Ectodermal cell (in vitro differentiated cells): ENCODE data around the gene FOXA3.

Experiments used
- H3K27ac ChIP-seq: 2 replicates; pipeline ENCODE4 v1.7.0; 2013; ENCODE audit warnings: mild to moderate bottlenecking, low read depth, low read length; ENCODE audit not compliant: insufficient read depth, poor library complexity, severe bottlenecking
- H3K27me3 ChIP-seq: 2 replicates; pipeline ENCODE4 v1.7.0; 2013; ENCODE audit warnings: mild to moderate bottlenecking, low read length; ENCODE audit not compliant: insufficient read depth, control insufficient read depth, poor library complexity, severe bottlenecking
- H3K36me3 ChIP-seq: one replicate; pipeline ENCODE4 v1.7.0; 2013; ENCODE audit warnings: low read length; ENCODE audit not compliant: control insufficient read depth, insufficient read depth
- H3K4me1 ChIP-seq: one replicate; pipeline ENCODE4 v1.7.0; 2013; ENCODE audit warnings: low read length; ENCODE audit not compliant: control insufficient read depth, insufficient read depth
- H3K4me3 ChIP-seq: 2 replicates; pipeline ENCODE4 v1.7.0; 2013; ENCODE audit warnings: low read depth, low read length, control low read depth; ENCODE audit not compliant: insufficient read depth
- H3K9me3 ChIP-seq: 2 replicates; pipeline ENCODE4 v1.7.0; 2013; ENCODE audit warnings: mild to moderate bottlenecking, low read length, moderate library complexity; ENCODE audit not compliant: control insufficient read depth
- WGBS, 2 experiments: methylation state at CpG; one replicate each; pipeline ENCODE4 v1.1.7; 2013; ENCODE audit warnings: missing lambda C conversion rate in 2 of 2; 5-methylcytosine and 5-hydroxymethylcytosine counted together

FOXA3 gene

GRCh38 chr19:45920458-45920857 is 56.3 kb downstream of the FOXA3 start:
- no peaks in the 10 kb centered on the region for H3K9me3 ChIP-seq
- no peak overlapping the region for H3K4me3 ChIP-seq
- H3K4me1 ChIP-seq: no peaks in the 10 kb centered on the region
- H3K27me3 ChIP-seq: no peaks in the 10 kb centered on the region
- no peak overlapping the region for H3K27ac ChIP-seq
- WGBS, 2 experiments: 90 to 92% methylated on average over 8 of the region's 8 CpGs
- no peaks in the 10 kb centered on the region for H3K36me3 ChIP-seq

GRCh38 chr19:45922281-45922680 is 58.2 kb downstream of the FOXA3 start:
- no peaks in the 10 kb centered on the region for H3K36me3 ChIP-seq
- 58 to 60% methylated on average over 9 of the region's 9 CpGs for WGBS, 2 experiments

More at GRCh38 chr19:45922281-45922680, 58.2 kb downstream of the FOXA3 start:
- no peak overlapping the region for H3K4me3 ChIP-seq
- no peaks in the 10 kb centered on the region for H3K27me3 ChIP-seq
- no peak overlapping the region for H3K27ac ChIP-seq
- no peaks in the 10 kb centered on the region for H3K4me1 ChIP-seq
- no peaks in the 10 kb centered on the region for H3K9me3 ChIP-seq
